ENCODE results near the gene SH3PXD2A. TPM values are rescaled to one million over a fixed set of nuclear protein-coding genes. Genes with fewer than 3 reads are reported as not detected.

Gene SH3PXD2A
- total and polyA plus RNA-seq, 7 donors = 19.0 to 58.2 (median 24.5) TPM

- Histone ChIP-seq H3K4me1 (no peaks in the 10 kb centered on the region), H3K36me3 (no peaks in the 10 kb centered on the region), H3K27me3 (no peaks in the 10 kb centered on the region), H3K9me3 (no peaks in the 10 kb centered on the region), H3K4me3 (no peak overlapping the region), H3K27ac (peak overlapping the region in 1 of 4 donors; percentile 22)
- DNase-seq = no peak
- intact Hi-C loops (cut with DNase I) = no loop called here
- WGBS, 2 donors = 62 to 74% methylated on average over 14 of the region's 14 CpGs
- TF ChIP-seq POLR2AphosphoS5 (IDR thresholded peaks at IDR 0.05) (no peak), POLR2A (IDR thresholded peaks at IDR 0.05) (no peak), CTCF (IDR thresholded peaks at IDR 0.05) (no peak), EP300 (IDR thresholded peaks at IDR 0.05) (no peak)
Observed at GRCh38 chr10:103747193-103747865, 108.0 kb downstream of the SH3PXD2A start.

GRCh38 chr10:103746598-103746997 is 108.8 kb downstream of the SH3PXD2A start:
- Histone ChIP-seq H3K36me3 (no peaks in the 10 kb centered on the region), H3K4me3 (no peak overlapping the region), H3K9me3 (no peaks in the 10 kb centered on the region), H3K27me3 (no peaks in the 10 kb centered on the region), H3K27ac (peak overlapping the region in 1 of 4 donors; percentile 22), H3K4me1 (no peaks in the 10 kb centered on the region)
- TF ChIP-seq CTCF (IDR thresholded peaks at IDR 0.05) (no peak), POLR2A (IDR thresholded peaks at IDR 0.05) (no peak), POLR2AphosphoS5 (IDR thresholded peaks at IDR 0.05) (no peak), EP300 (IDR thresholded peaks at IDR 0.05) (no peak)
- DNase-seq = no peak
- WGBS, 2 donors = 87 to 89% methylated on average over 9 of the region's 9 CpGs
- intact Hi-C loops (cut with DNase I) = no loop called here

- no peak for DNase-seq
- Histone ChIP-seq H3K27me3 (no peaks in the 10 kb centered on the region), H3K27ac (peak overlapping the region in 1 of 4 donors; percentile 28), H3K9me3 (no peaks in the 10 kb centered on the region), H3K4me1 (peaks cover 0 to 8% (median 5%) of the 10 kb centered on the region in 4 donors), H3K4me3 (no peak overlapping the region), H3K36me3 (no peaks in the 10 kb centered on the region)
- intact Hi-C loops (cut with DNase I) = no loop called here
- 70 to 73% methylated on average over 17 of the region's 17 CpGs for WGBS, 2 donors
- TF ChIP-seq EP300 (IDR thresholded peaks at IDR 0.05) (no peak), CTCF (IDR thresholded peaks at IDR 0.05) (no peak), POLR2AphosphoS5 (IDR thresholded peaks at IDR 0.05) (no peak), POLR2A (IDR thresholded peaks at IDR 0.05) (no peak)
Observed at GRCh38 chr10:103745341-103746247, 109.8 kb downstream of the SH3PXD2A start.

- H3K9me3 ChIP-seq = no peaks in the 10 kb centered on the region
- H3K27ac ChIP-seq = no peak overlapping the region
- no peaks in the 10 kb centered on the region for H3K27me3 ChIP-seq
- intact Hi-C loops (cut with DNase I) = no loop called here
- TF ChIP-seq CTCF (IDR thresholded peaks at IDR 0.05) (no peak), POLR2A (IDR thresholded peaks at IDR 0.05) (no peak), EP300 (IDR thresholded peaks at IDR 0.05) (no peak), POLR2AphosphoS5 (IDR thresholded peaks at IDR 0.05) (no peak)
- H3K4me1 ChIP-seq = peaks cover 0 to 36% (median 32%) of the 10 kb centered on the region in 4 donors
- DNase-seq = no peak
- no peak overlapping the region for H3K4me3 ChIP-seq
- WGBS, 2 donors = 89% methylated on average over 6 of the region's 6 CpGs
- H3K36me3 ChIP-seq = no peaks in the 10 kb centered on the region
Observed at GRCh38 chr10:103742824-103743223, 112.6 kb downstream of the SH3PXD2A start.

Data from sigmoid colon (tissue), 7 donors.